GM23338 (cell line): ENCODE measurements around the gene TSHZ2.

Experiments used
- CREB1 ChIP-seq: fragments of 250-450 bp; sonication (Bioruptor Pico); IDR thresholded peaks from 2 replicates; pipeline ENCODE4 v1.5.0; 2020; ENCODE audit warnings: low read depth, mild to moderate bottlenecking, moderate library complexity
- CTCF ChIP-seq, 2 experiments: fragments of 200-600 bp in 1 of 2; sonication (generic) in 1 of 2; conservative IDR thresholded peaks; 2 replicates each; pipeline versions ENCODE4 v1.5.1 to v1.6.1; 2016 to 2017; ENCODE audit warnings: antibody characterized with exemption in 2 of 2, low read depth in 2 of 2, mild to moderate bottlenecking in 2 of 2, moderate library complexity in 1 of 2
- ETS1 ChIP-seq: IDR thresholded peaks from 2 replicates; pipeline ENCODE4 v1.6.1; 2016; ENCODE audit warnings: antibody characterized with exemption
- EZH2 ChIP-seq: fragments of 200-600 bp; sonication (generic); IDR thresholded peaks from one replicate; pipeline ENCODE4 v1.8.0; 2017; ENCODE audit warnings: antibody characterized with exemption, mild to moderate bottlenecking, low read depth; ENCODE audit not compliant: unreplicated experiment
- EZH2phosphoT487 ChIP-seq: fragments of 200-600 bp; sonication (generic); IDR thresholded peaks from one replicate; pipeline ENCODE4 v1.8.1; 2018; ENCODE audit warnings: antibody characterized with exemption; ENCODE audit not compliant: unreplicated experiment
- JUNB ChIP-seq: IDR thresholded peaks from one replicate; pipeline ENCODE4 v1.6.1; 2016; ENCODE audit warnings: antibody characterized with exemption; ENCODE audit not compliant: unreplicated experiment
- POLR2AphosphoS5 ChIP-seq: IDR thresholded peaks from 2 replicates; pipeline ENCODE4 v1.6.1; 2016; ENCODE audit warnings: antibody characterized with exemption, low read depth
- REST ChIP-seq: IDR thresholded peaks from one replicate; pipeline ENCODE4 v1.6.1; 2018; ENCODE audit warnings: antibody characterized with exemption; ENCODE audit not compliant: unreplicated experiment
- STAT1 ChIP-seq: IDR thresholded peaks from one replicate; pipeline ENCODE4 v1.6.1; 2016; ENCODE audit warnings: antibody characterized with exemption; ENCODE audit not compliant: unreplicated experiment
- ZNF331 ChIP-seq: fragments of 250-450 bp; sonication (Bioruptor Pico); IDR thresholded peaks from 2 replicates; pipeline ENCODE4 v1.5.0; 2020; ENCODE audit warnings: low read depth, mild to moderate bottlenecking, moderate library complexity
- ZNF462 ChIP-seq: fragments of 250-450 bp; sonication (Bioruptor Pico); IDR thresholded peaks from 2 replicates; pipeline ENCODE4 v1.5.0; 2020; ENCODE audit warnings: mild to moderate bottlenecking, moderate library complexity

GRCh38 chr20:53247468-53248103 is 275.4 kb downstream of the TSHZ2 start:
- no peak for TF ChIP-seq EZH2
- TF ChIP-seq ZNF331 (CRISPR knock-in tag) = no peak
- TF ChIP-seq CTCF (conservative IDR thresholded peaks at IDR 0.05; ENCODE audit: low read depth in 2 of 2) = no peak
- TF ChIP-seq CREB1 (CRISPR knock-in tag) = no peak
- TF ChIP-seq REST = no peak
- no peak for TF ChIP-seq POLR2AphosphoS5
- TF ChIP-seq EZH2phosphoT487 = no peak
- no peak for TF ChIP-seq ETS1
- no peak for TF ChIP-seq ZNF462 (CRISPR knock-in tag)
- no peak for TF ChIP-seq STAT1
- TF ChIP-seq JUNB = no peak
